CD4-positive, alpha-beta T cell treated with Interleukin-4 for 1 hour (primary cell): ENCODE results near the gene DMWD.

Experiments used
- DNase-seq, 2 donors: peaks; one replicate each; pipeline ENCODE4 v3.0.0-alpha.2; 2020 to 2022

Gene DMWD

GRCh38 chr19:45742969-45743368, 49.7 kb downstream of the DMWD start:
- no peak for DNase-seq

GRCh38 chr19:45739498-45740439, 52.9 kb downstream of the DMWD start:
- DNase-seq: no peak

GRCh38 chr19:45733160-45733810, 59.4 kb downstream of the DMWD start, which contains the start of gene MEIOSIN:
TSS of gene MEIOSIN (plus strand) at chr19:45733439. CDS start at chr19:45735377, 1,938 bp downstream.
- no peak for DNase-seq
